ENCODE data around the gene RAP1GAP.

GRCh38 chr1:21667348-21668231 is 1.6 kb downstream of the RAP1GAP start:
- TF ChIP-seq PHF8 (CRISPR knock-in tag; IDR thresholded peaks at IDR 0.05) (no peak; the same call in 1 of the 2 replicates), ZNF143 (CRISPR knock-in tag; IDR thresholded peaks at IDR 0.05) (no peak), CC2D1A (CRISPR knock-in tag; IDR thresholded peaks at IDR 0.05) (no peak)

Data from HepG2 (cell line).